HepG2 (cell line): Measurements from ENCODE around the gene LOX. TPM values are rescaled to one million over a fixed set of nuclear protein-coding genes. Genes with fewer than 3 reads are reported as not detected.

Experiments used
- ATAC-seq: fragments of 200-7000 bp; cut with Tn5 transposase; 3 replicates; pipeline ENCODE4 v1.9.1; 2020; ENCODE audit warnings: mild to moderate bottlenecking, moderate library complexity
- BruUV-seq: library from RNA; stranded (reverse); fragments of 400-500 nt; replicated peaks from 2 replicates; lab custom pipeline; 2021; lab: Mats Ljungman, UMichigan
- CTCF ChIA-PET: fragments of 300-600 bp; formaldehyde crosslinking; extraction: SDS; loops from one replicate; lab custom pipeline; 2021; ENCODE audit warnings: low total read pairs, inconsistent platforms, low intra/inter-chr PET ratio; lab: Yijun Ruan, JAX
- POLR2A ChIA-PET: fragments of 350-600 bp; sonication (Branson Sonifier 250); formaldehyde crosslinking; loops from one replicate; lab custom pipeline; 2020; ENCODE audit warnings: antibody characterized with exemption, inconsistent platforms; lab: Yijun Ruan, JAX
- DNase-seq: peaks from one replicate; pipeline ENCODE4 v3.0.0-alpha.2; 2015; ENCODE audit warnings: low spot score
- FAIRE-seq: peaks from 3 replicates; lab custom pipeline; 2011; peaks lifted over from hg19 to GRCh38; lab: Jason Lieb, UNC
- H2AFZ ChIP-seq: one replicate; pipeline ENCODE4 v1.6.1; 2011; ENCODE audit warnings: low read length, inconsistent platforms
- H3K27ac ChIP-seq: fragments of 300-600 bp; 3 replicates; pipeline ENCODE4 v1.8.0; 2011; ENCODE audit warnings: mixed run types, mild to moderate bottlenecking, mixed read lengths, low read length, inconsistent platforms; ENCODE audit not compliant: insufficient read depth; ENCODE audit errors: extremely low read length
- H3K27me3 ChIP-seq, 2 experiments: fragments of 200-600 bp in 1 of 2; 2 replicates in 1 of 2; 3 replicates in 1 of 2; pipeline versions ENCODE4 v1.6.0 to v1.8.0; 2011; ENCODE audit warnings: low read length in 2 of 2, mild to moderate bottlenecking in 2 of 2, moderate library complexity in 2 of 2, inconsistent platforms in 1 of 2; ENCODE audit not compliant: insufficient read depth in 2 of 2, control insufficient read depth in 1 of 2
- H3K36me3 ChIP-seq, 2 experiments: fragments of 200-600 bp in 1 of 2; replicated peaks in 1 of 2; 2 replicates in 1 of 2; 3 replicates in 1 of 2; pipeline versions ENCODE4 v1.5.1 to v1.8.0; 2011; ENCODE audit warnings: low read length in 2 of 2, inconsistent platforms in 1 of 2; ENCODE audit not compliant: insufficient read depth in 2 of 2, control insufficient read depth in 1 of 2
- H3K4me1 ChIP-seq: 2 replicates; pipeline ENCODE4 v1.5.1; 2012; ENCODE audit warnings: low read length, inconsistent platforms; ENCODE audit not compliant: insufficient read depth
- H3K4me2 ChIP-seq: 2 replicates; pipeline ENCODE4 v1.6.0; 2011; ENCODE audit warnings: low read depth, low read length, inconsistent platforms
- H3K4me3 ChIP-seq, 3 experiments: fragments of 200-600 bp in 1 of 3; sonication (generic), shearing (Covaris generic) in 1 of 3; replicated peaks in 1 of 3; 2 replicates each; pipeline ENCODE4 v1.5.1; 2011 to 2016; ENCODE audit warnings: low read length in 3 of 3, inconsistent platforms in 2 of 3, low read depth in 2 of 3, mild to moderate bottlenecking in 2 of 3, control low read depth in 1 of 3, mixed read lengths in 1 of 3; ENCODE audit not compliant: insufficient read depth in 1 of 3
- H3K79me2 ChIP-seq: one replicate; pipeline ENCODE4 v1.6.1; 2011; ENCODE audit warnings: low read length, inconsistent platforms; ENCODE audit not compliant: insufficient read depth
- H3K9ac ChIP-seq: 2 replicates; pipeline ENCODE4 v1.6.0; 2011; ENCODE audit warnings: mild to moderate bottlenecking, low read depth, low read length, inconsistent platforms; ENCODE audit not compliant: insufficient read depth
- H3K9me3 ChIP-seq: 2 replicates; pipeline ENCODE4 v1.5.1; 2012; ENCODE audit warnings: mild to moderate bottlenecking, low read length
- H4K20me1 ChIP-seq: 2 replicates; pipeline ENCODE4 v1.6.0; 2011; ENCODE audit warnings: inconsistent platforms, mild to moderate bottlenecking, low read length, moderate library complexity; ENCODE audit not compliant: insufficient read depth
- ARID2 ChIP-seq: sonication (generic); formaldehyde crosslinking; IDR thresholded peaks from 2 replicates; pipeline ENCODE4 v1.8.1; 2022; ENCODE audit warnings: mild to moderate bottlenecking, missing genetic modification reagents, borderline replicate concordance
- ARNT ChIP-seq: fragments of 450-650 bp; IDR thresholded peaks from 2 replicates; pipeline ENCODE4 v1.6.1; 2017
- MAFF ChIP-seq: IDR thresholded peaks from 2 replicates; pipeline ENCODE4 v1.6.1; 2011; ENCODE audit warnings: low read depth, low read length, improper control_type of control experiment
- RFX5 ChIP-seq: IDR thresholded peaks from 2 replicates; pipeline ENCODE4 v1.6.1; 2011; ENCODE audit warnings: low read depth, low read length, improper control_type of control experiment
- RFXANK ChIP-seq: IDR thresholded peaks from 2 replicates; pipeline ENCODE4 v1.6.1; 2016
- SRSF9 ChIP-seq: fragments of 200-400 bp; formaldehyde crosslinking; IDR thresholded peaks from 2 replicates; pipeline ENCODE4 v1.6.1; 2018; ENCODE audit warnings: borderline replicate concordance, mild to moderate bottlenecking, low read depth, low read length; ENCODE audit not compliant: insufficient read depth, poor library complexity, severe bottlenecking
- ZNF274 ChIP-seq: sonication (generic); formaldehyde crosslinking; IDR thresholded peaks from 2 replicates; pipeline ENCODE4 v1.5.1; 2020; ENCODE audit warnings: mild to moderate bottlenecking, missing genetic modification reagents
- ZNF3 ChIP-seq: IDR thresholded peaks from 2 replicates; pipeline ENCODE4 v1.7.0; 2017; ENCODE audit warnings: inconsistent platforms
- ZNF460 ChIP-seq: sonication (generic); formaldehyde crosslinking; IDR thresholded peaks from 2 replicates; pipeline ENCODE4 v1.5.1; 2020; ENCODE audit warnings: missing genetic modification reagents, mild to moderate bottlenecking, borderline replicate concordance
- ZNF567 ChIP-seq: sonication (generic); formaldehyde crosslinking; IDR thresholded peaks from 2 replicates; pipeline ENCODE4 v1.8.1; 2023; ENCODE audit warnings: mild to moderate bottlenecking, missing genetic modification reagents, borderline replicate concordance
- WGBS: methylation state at CpG from one replicate; pipeline ENCODE4 v1.1.6; 2017; ENCODE audit warnings: low lambda C conversion rate; 5-methylcytosine and 5-hydroxymethylcytosine counted together
- in situ Hi-C: cut with HindIII; loops from 2 replicates; pipeline ENCODE4 v1.10.0; 2017; ENCODE audit warnings: low pct_unique_long_range_greater_than_20kb; ENCODE audit not compliant: extremely low pct_ligation_motif_present
- intact Hi-C: fragments of 100-400 bp; cut with micrococcal nuclease; formaldehyde crosslinking; loops from one replicate; pipeline ENCODE4 v1.10.0; 2022; ENCODE audit not compliant: unreplicated experiment
- polyA plus RNA-seq, 8 experiments: library from polyadenylated mRNA; depleted of rRNA in 3 of 8; stranded (reverse) in 7 of 8; unstranded in 1 of 8; fragments of >200 nt; fragmentation: Illumina TruSeq in 4 of 8; extraction: Trizol in 4 of 8; gene quantifications; 2 replicates each; pipeline versions ENCODE4 v1.2.1 to v1.2.3, GENCODE V29; 2011 to 2016; ENCODE audit warnings: low read depth in 4 of 8, missing spikeins in 1 of 8, mixed read lengths in 1 of 8; ENCODE audit not compliant: insufficient read depth in 1 of 8
- total RNA-seq, 5 experiments: library from RNA; depleted of rRNA; stranded (reverse); fragments of >200 nt; fragmentation: Illumina TruSeq; extraction: Trizol; gene quantifications; 2 replicates each; pipeline ENCODE4 v1.2.3, GENCODE V29; 2016; ENCODE audit warnings: low read depth in 1 of 5
- TF ChIP-seq, protein P1 (sequence below): sonication (generic); formaldehyde crosslinking; IDR thresholded peaks from 2 replicates; pipeline ENCODE4 v1.4.0; 2020; ENCODE audit warnings: mild to moderate bottlenecking, missing genetic modification reagents
- TF ChIP-seq, protein P2 (sequence below): sonication (generic); formaldehyde crosslinking; IDR thresholded peaks from 2 replicates; pipeline ENCODE4 v1.8.1; 2022; ENCODE audit warnings: mild to moderate bottlenecking, missing genetic modification reagents
- TF ChIP-seq, protein P3 (sequence below): sonication (generic); formaldehyde crosslinking; IDR thresholded peaks from 2 replicates; pipeline ENCODE4 v1.4.0; 2020; ENCODE audit warnings: low read depth, mild to moderate bottlenecking, missing genetic modification reagents
- TF ChIP-seq, protein P4 (sequence below): sonication (generic); formaldehyde crosslinking; IDR thresholded peaks from 2 replicates; pipeline ENCODE4 v1.5.1; 2020; ENCODE audit warnings: mild to moderate bottlenecking, missing genetic modification reagents, moderate library complexity

Gene LOX
- total and polyA plus RNA-seq, 2 of the 13 experiments (the other 11 are each of a cell fraction or from before 2014, with no cell fraction given), result 0.73 to 173 TPM

DNA sequence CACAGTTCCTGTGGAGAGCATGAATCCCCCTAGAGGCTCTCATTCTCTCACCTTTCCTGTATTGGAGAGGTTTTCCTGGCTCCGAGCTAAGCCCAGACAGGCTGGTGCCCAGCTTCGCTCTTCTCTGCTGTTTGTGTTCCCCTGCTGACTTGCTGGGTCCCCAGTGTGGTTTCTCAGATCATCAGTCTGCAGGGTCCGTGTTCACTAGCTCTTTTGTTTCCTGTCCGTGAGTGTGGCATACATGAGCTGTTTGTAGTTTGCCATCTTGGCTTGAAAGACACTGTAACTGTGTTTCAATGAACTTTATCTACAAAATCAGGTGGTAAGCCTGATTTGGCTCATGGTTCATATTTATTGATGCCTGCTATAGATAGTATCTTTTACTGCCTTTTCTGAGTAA, 23.8 kb downstream of the LOX start:
- H3K9me3 ChIP-seq, result no peaks in the 10 kb centered on the region
- DNase-seq, result no peak
- 88% methylated on average over 4 of the region's 4 CpGs for WGBS
- no peak overlapping the region for H3K4me2 ChIP-seq
- H3K27ac ChIP-seq, result no peak overlapping the region
- no peak for FAIRE-seq
- no peak overlapping the region for H3K4me3 ChIP-seq
- intact Hi-C loops, result no loop called here
- H3K79me2 ChIP-seq, result no peaks in the 10 kb centered on the region
- POLR2A ChIA-PET, result no interaction called here
- no peak overlapping the region for H2AFZ ChIP-seq
- no peaks in the 10 kb centered on the region for H3K27me3 ChIP-seq
- BruUV-seq, result no TSS peak
- H3K9ac ChIP-seq, result no peak overlapping the region
- H3K4me1 ChIP-seq, result no peaks in the 10 kb centered on the region
- ATAC-seq, result no peak
- CTCF ChIA-PET, result no interaction called here
- in situ Hi-C loops, result no loop called here
- H4K20me1 ChIP-seq, result no peaks in the 10 kb centered on the region
- TF ChIP-seq ARID2 (CRISPR knock-in tag) (no peak), ZNF567 (CRISPR knock-in tag) (no peak), RFXANK (CRISPR knock-in tag) (no peak), ZNF460 (CRISPR knock-in tag) (no peak)
- H3K36me3 ChIP-seq, result no peaks in the 10 kb centered on the region

DNA sequence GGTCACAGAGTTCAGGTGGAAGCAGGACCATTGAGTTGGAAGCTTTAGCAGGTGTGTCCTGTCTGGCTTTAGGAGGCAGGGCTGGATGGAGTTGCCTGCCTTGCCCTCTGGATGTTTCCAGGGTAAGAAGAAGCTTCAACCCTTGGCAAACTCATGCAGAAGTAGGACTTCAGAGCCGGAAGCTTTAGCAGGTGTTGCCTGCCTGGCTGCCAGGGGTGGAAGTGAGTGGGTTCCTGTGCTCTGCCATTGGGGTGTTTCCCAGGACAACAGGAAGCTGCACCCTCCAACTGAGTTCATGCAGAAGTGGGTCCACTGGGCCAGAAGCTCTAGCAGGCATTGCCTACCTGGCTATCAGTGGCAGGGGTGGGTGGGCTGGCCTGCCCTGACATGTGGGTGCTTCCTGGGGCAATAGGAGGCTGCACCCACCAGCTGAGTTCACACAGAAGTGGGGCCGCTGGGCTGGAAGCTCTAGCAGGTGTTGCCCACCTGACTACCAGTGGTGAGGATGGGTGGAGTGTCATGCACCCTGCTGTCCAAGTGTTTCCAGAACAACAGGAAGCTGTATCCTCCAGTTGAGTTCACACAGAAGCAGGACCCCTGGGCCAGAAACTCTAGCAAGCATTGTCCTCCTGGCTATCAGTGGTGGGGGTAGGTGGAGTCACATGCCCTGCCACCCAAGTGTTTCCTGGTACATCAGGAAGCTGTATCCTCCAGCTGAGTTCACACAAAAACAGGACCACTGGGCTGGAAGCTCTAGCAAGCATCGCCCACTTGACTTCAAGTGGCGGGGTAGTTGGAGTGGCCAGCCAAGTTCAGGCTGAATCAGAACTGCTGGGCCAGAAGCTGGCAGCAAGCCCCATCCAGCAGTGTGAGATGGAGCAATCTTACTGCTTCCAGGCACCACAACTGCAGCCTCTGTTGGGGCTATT, 24.6 kb downstream of the LOX start:
- FAIRE-seq, result no peak
- ChIA-PET CTCF (no interaction called here), POLR2A (no interaction called here)
- Histone ChIP-seq H3K4me2 (no peak overlapping the region), H3K4me1 (no peaks in the 10 kb centered on the region), H3K9me3 (no peaks in the 10 kb centered on the region), H2AFZ (no peak overlapping the region), H3K36me3 (no peaks in the 10 kb centered on the region), H3K9ac (no peak overlapping the region), H3K27ac (no peak overlapping the region), H4K20me1 (no peaks in the 10 kb centered on the region), H3K4me3 (no peak overlapping the region), H3K27me3 (no peaks in the 10 kb centered on the region), H3K79me2 (no peaks in the 10 kb centered on the region)
- BruUV-seq, result no TSS peak
- intact Hi-C loops, result no loop called here
- in situ Hi-C loops, result no loop called here
- ATAC-seq, result no peak
- WGBS, result 100% methylated on average over 1 of the region's 4 CpGs
- no peak for DNase-seq
- TF ChIP-seq RFX5, result no peak
- no peak for TF ChIP-seq SRSF9
- TF ChIP-seq ARNT, result no peak
- no peak for TF ChIP-seq ZNF274 (CRISPR knock-in tag)
- TF ChIP-seq, protein P1, sequence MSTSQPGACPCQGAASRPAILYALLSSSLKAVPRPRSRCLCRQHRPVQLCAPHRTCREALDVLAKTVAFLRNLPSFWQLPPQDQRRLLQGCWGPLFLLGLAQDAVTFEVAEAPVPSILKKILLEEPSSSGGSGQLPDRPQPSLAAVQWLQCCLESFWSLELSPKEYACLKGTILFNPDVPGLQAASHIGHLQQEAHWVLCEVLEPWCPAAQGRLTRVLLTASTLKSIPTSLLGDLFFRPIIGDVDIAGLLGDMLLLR (CRISPR knock-in tag), result no peak
- TF ChIP-seq, protein P2, sequence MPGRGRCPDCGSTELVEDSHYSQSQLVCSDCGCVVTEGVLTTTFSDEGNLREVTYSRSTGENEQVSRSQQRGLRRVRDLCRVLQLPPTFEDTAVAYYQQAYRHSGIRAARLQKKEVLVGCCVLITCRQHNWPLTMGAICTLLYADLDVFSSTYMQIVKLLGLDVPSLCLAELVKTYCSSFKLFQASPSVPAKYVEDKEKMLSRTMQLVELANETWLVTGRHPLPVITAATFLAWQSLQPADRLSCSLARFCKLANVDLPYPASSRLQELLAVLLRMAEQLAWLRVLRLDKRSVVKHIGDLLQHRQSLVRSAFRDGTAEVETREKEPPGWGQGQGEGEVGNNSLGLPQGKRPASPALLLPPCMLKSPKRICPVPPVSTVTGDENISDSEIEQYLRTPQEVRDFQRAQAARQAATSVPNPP, result no peak
- TF ChIP-seq, protein P3, sequence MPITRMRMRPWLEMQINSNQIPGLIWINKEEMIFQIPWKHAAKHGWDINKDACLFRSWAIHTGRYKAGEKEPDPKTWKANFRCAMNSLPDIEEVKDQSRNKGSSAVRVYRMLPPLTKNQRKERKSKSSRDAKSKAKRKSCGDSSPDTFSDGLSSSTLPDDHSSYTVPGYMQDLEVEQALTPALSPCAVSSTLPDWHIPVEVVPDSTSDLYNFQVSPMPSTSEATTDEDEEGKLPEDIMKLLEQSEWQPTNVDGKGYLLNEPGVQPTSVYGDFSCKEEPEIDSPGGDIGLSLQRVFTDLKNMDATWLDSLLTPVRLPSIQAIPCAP, result no peak
- TF ChIP-seq MAFF, result no peak
- TF ChIP-seq, protein P4, sequence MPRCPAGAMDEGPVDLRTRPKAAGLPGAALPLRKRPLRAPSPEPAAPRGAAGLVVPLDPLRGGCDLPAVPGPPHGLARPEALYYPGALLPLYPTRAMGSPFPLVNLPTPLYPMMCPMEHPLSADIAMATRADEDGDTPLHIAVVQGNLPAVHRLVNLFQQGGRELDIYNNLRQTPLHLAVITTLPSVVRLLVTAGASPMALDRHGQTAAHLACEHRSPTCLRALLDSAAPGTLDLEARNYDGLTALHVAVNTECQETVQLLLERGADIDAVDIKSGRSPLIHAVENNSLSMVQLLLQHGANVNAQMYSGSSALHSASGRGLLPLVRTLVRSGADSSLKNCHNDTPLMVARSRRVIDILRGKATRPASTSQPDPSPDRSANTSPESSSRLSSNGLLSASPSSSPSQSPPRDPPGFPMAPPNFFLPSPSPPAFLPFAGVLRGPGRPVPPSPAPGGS (CRISPR knock-in tag), result no peak
- TF ChIP-seq ZNF3 (CRISPR knock-in tag), result no peak
